ENCODE measurements around the gene OR2W3. TPM values are rescaled to one million over a fixed set of nuclear protein-coding genes. Genes with fewer than 3 reads are reported as not detected.
"Not testable (repeated sequence)": the region's sequence is repeated elsewhere in the genome, so short reads cannot be mapped to it uniquely, and the experiment has no call there.

Gene OR2W3
- total RNA-seq, 1 experiment from 2014 or later: not detected

GRCh38 chr1:247919952-247920351 is 24.6 kb downstream of the OR2W3 start, which contains the start of gene OR2T8:
Gene OR2T8, plus strand, starts transcription at chr1:247920252. Its CDS starts 766 bp downstream, at chr1:247921018.
- no peak for DNase-seq (ENCODE audit: low spot score)

GRCh38 chr1:247923941-247924340 is 28.6 kb downstream of the OR2W3 start:
- no peak for DNase-seq (ENCODE audit: low spot score)

GRCh38 chr1:247924868-247925267 is 29.5 kb downstream of the OR2W3 start, which contains the start of gene OR2AJ1:
Gene OR2AJ1, plus strand, starts transcription at chr1:247924889. Its CDS starts 8,880 bp downstream, at chr1:247933769.
- DNase-seq (ENCODE audit: low spot score): no peak

GRCh38 chr1:247933989-247934388 is 38.6 kb downstream of the OR2W3 start:
- no peak for DNase-seq (ENCODE audit: low spot score)

GRCh38 chr1:247935781-247936180 is 40.4 kb downstream of the OR2W3 start:
- DNase-seq (ENCODE audit: low spot score): no peak

- DNase-seq (ENCODE audit: low spot score): no peak
These were observed 41.0 kb downstream of the OR2W3 start for GRCh38 chr1:247936415-247936814.

- not testable (repeated sequence) for DNase-seq (ENCODE audit: low spot score)
These were observed 41.8 kb downstream of the OR2W3 start for GRCh38 chr1:247936965-247937734.

GRCh38 chr1:247942624-247943023 is 47.2 kb downstream of the OR2W3 start:
- no peak for DNase-seq (ENCODE audit: low spot score)

Other genes starting within 250 kb of the OR2W3 start
- not detected in 2 replicates for gene OR13G1, start 215.8 kb upstream of the OR2W3 start, total RNA-seq (2014; rRNA removed; shearing (Covaris generic))
- gene OR6F1, start 178.9 kb upstream of the OR2W3 start, total RNA-seq (2014; rRNA removed; shearing (Covaris generic)): not detected in 2 replicates
- not detected in 2 replicates for gene OR14K1, start 157.0 kb upstream of the OR2W3 start, total RNA-seq (2014; rRNA removed; shearing (Covaris generic))
- gene OR14A2, start 147.4 kb upstream of the OR2W3 start, total RNA-seq (2014; rRNA removed; shearing (Covaris generic)): not detected in 2 replicates
- gene OR1C1, start 135.0 kb upstream of the OR2W3 start, total RNA-seq (2014; rRNA removed; shearing (Covaris generic)): not detected in 2 replicates
- not detected in 2 replicates for gene OR14A16, start 71.5 kb upstream of the OR2W3 start, total RNA-seq (2014; rRNA removed; shearing (Covaris generic))
- not detected in 2 replicates for gene OR11L1, start 53.7 kb upstream of the OR2W3 start, total RNA-seq (2014; rRNA removed; shearing (Covaris generic))
- gene TRIM58, start 38.4 kb upstream of the OR2W3 start, total RNA-seq (2014; rRNA removed; shearing (Covaris generic)): not detected in 2 replicates
- not detected in 2 replicates for gene OR2T8, start 24.7 kb downstream of the OR2W3 start, total RNA-seq (2014; rRNA removed; shearing (Covaris generic))
- not detected in 2 replicates for gene OR2AJ1, start 29.3 kb downstream of the OR2W3 start, total RNA-seq (2014; rRNA removed; shearing (Covaris generic))
- gene OR2L8, start 53.3 kb downstream of the OR2W3 start, total RNA-seq (2014; rRNA removed; shearing (Covaris generic)): not detected in 2 replicates
- not detected in 2 replicates for gene OR2AK2, start 69.6 kb downstream of the OR2W3 start, total RNA-seq (2014; rRNA removed; shearing (Covaris generic))
- not detected in 2 replicates for gene OR2L5, start 118.1 kb downstream of the OR2W3 start, total RNA-seq (2014; rRNA removed; shearing (Covaris generic))
- gene OR2L2, start 134.5 kb downstream of the OR2W3 start, total RNA-seq (2014; rRNA removed; shearing (Covaris generic)): not detected in 2 replicates
- not detected in 2 replicates for gene OR2L3, start 151.2 kb downstream of the OR2W3 start, total RNA-seq (2014; rRNA removed; shearing (Covaris generic))
- gene OR2L13, start 199.6 kb downstream of the OR2W3 start, total RNA-seq (2014; rRNA removed; shearing (Covaris generic)): not detected in 2 replicates
- not detected in 2 replicates for gene OR2M5, start 249.6 kb downstream of the OR2W3 start, total RNA-seq (2014; rRNA removed; shearing (Covaris generic))

All from A172 (cell line).